Measurements from ENCODE around the gene PRKAR1B.

GRCh38 chr7:512541-513311 is 214.4 kb downstream of the PRKAR1B start:
- TF ChIP-seq, protein P1, sequence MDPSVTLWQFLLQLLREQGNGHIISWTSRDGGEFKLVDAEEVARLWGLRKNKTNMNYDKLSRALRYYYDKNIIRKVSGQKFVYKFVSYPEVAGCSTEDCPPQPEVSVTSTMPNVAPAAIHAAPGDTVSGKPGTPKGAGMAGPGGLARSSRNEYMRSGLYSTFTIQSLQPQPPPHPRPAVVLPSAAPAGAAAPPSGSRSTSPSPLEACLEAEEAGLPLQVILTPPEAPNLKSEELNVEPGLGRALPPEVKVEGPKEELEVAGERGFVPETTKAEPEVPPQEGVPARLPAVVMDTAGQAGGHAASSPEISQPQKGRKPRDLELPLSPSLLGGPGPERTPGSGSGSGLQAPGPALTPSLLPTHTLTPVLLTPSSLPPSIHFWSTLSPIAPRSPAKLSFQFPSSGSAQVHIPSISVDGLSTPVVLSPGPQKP (IDR thresholded peaks at IDR 0.05; ENCODE audit: low read depth, low read length) = no peak
- TF ChIP-seq FOXM1 (IDR thresholded peaks at IDR 0.05; ENCODE audit: low read depth, low read length) (no peak), MYC (IDR thresholded peaks at IDR 0.05; ENCODE audit: insufficient read depth, insufficient read length, insufficient replicate concordance, low read length, severe bottlenecking) (no peak), NFIC (IDR thresholded peaks at IDR 0.05; ENCODE audit: low read depth, low read length) (no peak), RCOR1 (conservative IDR thresholded peaks at IDR 0.05; ENCODE audit: low read depth, low read length) (no peak), NR2F1 (conservative IDR thresholded peaks at IDR 0.05) (peak; percentile 40; the same call in 1 of the 2 replicates), SMAD5 (IDR thresholded peaks at IDR 0.05; ENCODE audit: low read depth) (no peak), ZNF384 (IDR thresholded peaks at IDR 0.05; ENCODE audit: borderline replicate concordance, low read depth, low read length) (no peak), YY1 (IDR thresholded peaks at IDR 0.05; ENCODE audit: low read depth, low read length) (no peak), POLR2AphosphoS5 (IDR thresholded peaks at IDR 0.05; ENCODE audit: low read length) (no peak)
- TF ChIP-seq, protein P2, sequence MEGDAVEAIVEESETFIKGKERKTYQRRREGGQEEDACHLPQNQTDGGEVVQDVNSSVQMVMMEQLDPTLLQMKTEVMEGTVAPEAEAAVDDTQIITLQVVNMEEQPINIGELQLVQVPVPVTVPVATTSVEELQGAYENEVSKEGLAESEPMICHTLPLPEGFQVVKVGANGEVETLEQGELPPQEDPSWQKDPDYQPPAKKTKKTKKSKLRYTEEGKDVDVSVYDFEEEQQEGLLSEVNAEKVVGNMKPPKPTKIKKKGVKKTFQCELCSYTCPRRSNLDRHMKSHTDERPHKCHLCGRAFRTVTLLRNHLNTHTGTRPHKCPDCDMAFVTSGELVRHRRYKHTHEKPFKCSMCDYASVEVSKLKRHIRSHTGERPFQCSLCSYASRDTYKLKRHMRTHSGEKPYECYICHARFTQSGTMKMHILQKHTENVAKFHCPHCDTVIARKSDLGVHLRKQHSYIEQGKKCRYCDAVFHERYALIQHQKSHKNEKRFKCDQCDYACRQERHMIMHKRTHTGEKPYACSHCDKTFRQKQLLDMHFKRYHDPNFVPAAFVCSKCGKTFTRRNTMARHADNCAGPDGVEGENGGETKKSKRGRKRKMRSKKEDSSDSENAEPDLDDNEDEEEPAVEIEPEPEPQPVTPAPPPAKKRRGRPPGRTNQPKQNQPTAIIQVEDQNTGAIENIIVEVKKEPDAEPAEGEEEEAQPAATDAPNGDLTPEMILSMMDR (IDR thresholded peaks at IDR 0.05 in 2 of 3, conservative IDR thresholded peaks at IDR 0.05 in 1 of 3; ENCODE audit: control insufficient read depth in 2 of 3, extremely low read depth in 1 of 3, insufficient read depth in 1 of 3, low read depth in 3 of 3, low read length in 3 of 3) = no peak
- TF ChIP-seq, protein P3, sequence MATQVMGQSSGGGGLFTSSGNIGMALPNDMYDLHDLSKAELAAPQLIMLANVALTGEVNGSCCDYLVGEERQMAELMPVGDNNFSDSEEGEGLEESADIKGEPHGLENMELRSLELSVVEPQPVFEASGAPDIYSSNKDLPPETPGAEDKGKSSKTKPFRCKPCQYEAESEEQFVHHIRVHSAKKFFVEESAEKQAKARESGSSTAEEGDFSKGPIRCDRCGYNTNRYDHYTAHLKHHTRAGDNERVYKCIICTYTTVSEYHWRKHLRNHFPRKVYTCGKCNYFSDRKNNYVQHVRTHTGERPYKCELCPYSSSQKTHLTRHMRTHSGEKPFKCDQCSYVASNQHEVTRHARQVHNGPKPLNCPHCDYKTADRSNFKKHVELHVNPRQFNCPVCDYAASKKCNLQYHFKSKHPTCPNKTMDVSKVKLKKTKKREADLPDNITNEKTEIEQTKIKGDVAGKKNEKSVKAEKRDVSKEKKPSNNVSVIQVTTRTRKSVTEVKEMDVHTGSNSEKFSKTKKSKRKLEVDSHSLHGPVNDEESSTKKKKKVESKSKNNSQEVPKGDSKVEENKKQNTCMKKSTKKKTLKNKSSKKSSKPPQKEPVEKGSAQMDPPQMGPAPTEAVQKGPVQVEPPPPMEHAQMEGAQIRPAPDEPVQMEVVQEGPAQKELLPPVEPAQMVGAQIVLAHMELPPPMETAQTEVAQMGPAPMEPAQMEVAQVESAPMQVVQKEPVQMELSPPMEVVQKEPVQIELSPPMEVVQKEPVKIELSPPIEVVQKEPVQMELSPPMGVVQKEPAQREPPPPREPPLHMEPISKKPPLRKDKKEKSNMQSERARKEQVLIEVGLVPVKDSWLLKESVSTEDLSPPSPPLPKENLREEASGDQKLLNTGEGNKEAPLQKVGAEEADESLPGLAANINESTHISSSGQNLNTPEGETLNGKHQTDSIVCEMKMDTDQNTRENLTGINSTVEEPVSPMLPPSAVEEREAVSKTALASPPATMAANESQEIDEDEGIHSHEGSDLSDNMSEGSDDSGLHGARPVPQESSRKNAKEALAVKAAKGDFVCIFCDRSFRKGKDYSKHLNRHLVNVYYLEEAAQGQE (IDR thresholded peaks at IDR 0.05; ENCODE audit: low read depth, low read length) = no peak

All from GM12878 (cell line).